HG02884 (cell line): ENCODE measurements around the gene GALNT12.

ENCODE experiments used
- ATAC-seq: cut with Tn5 transposase; IDR thresholded peaks from one replicate; pipeline ENCODE4 v1.9.1; 2021; ENCODE audit warnings: mild to moderate bottlenecking, moderate library complexity; ENCODE audit not compliant: unreplicated experiment

Gene GALNT12

DNA sequence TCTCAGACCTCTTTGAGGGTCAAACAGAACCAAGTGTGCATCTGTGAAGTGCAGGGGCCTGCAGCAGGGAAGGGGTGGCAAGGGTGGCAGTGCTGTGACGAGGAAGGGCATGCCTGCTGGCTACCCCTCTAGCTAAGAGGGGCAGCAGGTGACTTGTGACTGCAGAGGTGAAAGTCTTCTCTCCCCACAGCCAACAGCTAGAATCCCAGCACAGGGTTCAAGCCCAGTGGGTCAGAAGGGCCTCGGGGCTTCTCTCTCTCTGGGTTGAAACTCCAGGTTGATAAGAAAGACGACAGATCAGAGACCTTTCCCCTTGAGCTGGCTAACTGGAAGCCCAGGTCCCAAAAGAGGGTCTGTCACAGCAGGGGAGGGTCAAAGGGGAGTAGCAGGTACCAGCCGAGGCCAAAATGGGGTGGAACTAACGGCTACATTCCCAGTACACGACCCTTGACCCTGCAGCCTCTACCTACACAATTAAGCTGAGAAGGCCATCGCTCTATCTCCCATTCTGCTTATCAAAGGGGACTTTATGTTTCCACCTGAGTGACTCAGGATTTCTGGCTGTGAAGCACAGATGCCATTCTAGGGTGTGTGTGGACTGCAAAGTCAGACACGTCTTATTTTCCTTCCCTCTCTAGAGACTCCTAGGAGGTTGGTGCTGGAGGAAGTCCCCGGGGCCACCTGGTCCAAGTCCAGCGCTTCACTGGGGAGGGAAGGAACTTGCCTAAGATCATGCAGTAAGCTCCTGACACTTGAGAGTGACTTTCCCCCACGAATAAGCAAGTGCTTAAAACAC is 25.7 kb upstream of the GALNT12 start:
- ATAC-seq, result no peak

DNA sequence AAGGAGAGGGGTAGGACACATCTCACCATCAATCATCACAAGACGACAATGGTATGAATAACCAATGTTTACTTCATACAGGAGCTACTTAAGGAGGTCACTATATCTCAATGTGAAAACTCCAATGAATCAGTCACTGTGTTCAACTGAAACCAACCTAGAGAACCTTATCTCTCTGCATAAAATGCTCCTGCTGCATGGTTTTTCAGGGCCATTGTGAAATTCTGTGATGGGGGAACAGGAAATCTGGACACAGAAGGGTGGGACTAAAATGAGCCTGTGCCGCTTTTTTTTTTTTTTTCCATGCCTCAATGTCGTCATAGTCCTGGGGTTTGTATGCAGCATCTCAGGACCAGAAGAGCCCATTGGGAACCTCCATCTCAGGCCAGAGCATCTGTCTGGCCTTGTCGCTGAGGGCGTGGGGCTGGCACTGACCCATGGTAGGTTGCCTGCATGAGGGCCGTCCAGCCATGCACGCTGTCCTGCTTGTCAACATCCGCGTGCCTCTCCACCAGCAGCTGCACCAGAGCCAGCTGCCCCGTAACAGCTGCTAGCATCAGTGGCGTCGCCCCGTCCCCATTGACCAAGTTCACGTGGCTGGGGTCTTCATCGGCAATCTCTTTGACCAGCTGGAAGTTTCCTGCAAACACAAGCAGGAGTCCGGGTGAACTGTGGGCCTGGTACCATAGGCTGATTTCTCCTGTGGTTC is 23.8 kb upstream of the GALNT12 start:
- ATAC-seq, result no peak

DNA sequence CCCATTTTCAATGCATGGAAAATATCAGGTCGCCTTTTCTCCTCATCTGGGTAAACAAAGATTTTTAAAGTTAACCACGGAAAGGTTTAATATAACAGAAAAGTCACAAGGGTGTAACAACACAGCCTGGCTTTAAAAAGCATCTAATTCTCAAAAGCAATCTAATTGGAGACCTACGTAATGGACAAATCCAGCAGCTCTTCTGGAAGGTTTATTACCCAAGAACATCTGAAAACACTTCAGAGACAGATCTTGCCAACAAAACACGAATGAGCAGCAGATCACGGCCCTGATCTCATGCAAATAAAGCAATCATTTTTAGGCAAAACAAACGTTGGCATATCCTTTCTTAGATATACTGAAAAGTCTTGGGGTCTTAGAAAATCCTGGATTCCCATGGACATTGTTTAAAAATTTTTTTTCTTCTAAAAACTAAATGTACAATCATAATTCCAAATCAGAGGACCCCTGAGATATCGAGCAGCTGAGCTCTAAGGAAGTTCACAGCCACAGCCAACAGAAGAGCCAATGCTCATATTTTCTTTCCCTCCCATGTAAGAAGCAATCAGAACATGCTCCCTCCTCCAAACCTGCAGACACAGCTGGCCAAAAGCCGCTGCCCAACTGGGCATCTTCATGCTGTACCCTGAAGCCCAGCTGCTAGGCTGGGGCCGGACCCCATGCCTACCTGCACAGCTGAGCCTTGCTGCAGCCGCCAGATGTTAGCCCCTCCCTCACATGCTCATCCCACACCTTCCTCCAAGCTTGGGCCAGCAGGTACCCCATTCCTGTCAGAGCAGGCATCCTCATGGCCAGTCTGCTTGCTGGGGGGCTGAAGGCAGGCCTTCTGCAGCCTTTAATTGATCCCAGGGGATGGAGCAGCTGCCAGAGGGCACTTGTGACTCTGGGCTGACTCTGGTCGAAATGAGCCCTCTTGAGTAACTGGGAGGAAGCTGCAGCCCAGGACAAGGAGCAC is 22.4 kb upstream of the GALNT12 start:
- ATAC-seq, result no peak

- no peak for ATAC-seq
Measured at GRCh38 chr9:98786750-98787510, 20.5 kb upstream of the GALNT12 start.

GRCh38 chr9:98787766-98788335 is 19.6 kb upstream of the GALNT12 start:
- ATAC-seq, result no peak

DNA sequence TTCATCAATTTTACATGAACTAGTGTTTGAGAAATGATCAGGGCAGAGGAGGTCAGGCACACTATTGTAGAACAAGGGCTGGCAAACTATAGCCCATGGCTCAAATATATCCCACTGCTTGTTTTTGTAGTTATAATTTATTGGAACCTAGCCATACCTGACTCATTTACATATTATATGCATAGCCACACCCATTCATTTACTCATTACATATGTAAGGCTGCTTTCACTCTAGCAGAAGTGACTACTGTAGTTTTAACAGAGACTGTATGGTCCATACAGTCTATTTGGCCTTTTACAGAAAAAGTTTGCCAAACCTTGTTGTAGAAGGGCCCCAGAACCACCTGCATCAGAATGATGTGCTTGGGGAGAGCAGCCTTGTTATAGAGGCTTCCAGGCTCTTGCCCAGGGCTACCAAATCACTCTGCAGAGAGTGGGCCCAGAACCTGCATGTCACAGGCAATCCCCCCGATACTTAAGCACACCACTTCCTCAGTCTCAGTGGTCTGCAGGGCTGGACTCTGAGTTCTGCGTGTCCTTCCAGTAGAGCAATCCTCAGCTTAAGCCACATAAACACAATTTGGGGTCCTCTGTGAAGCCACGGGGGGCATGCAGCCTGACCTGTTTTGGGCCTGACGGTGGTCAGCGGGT is 17.9 kb upstream of the GALNT12 start:
- no peak for ATAC-seq

DNA sequence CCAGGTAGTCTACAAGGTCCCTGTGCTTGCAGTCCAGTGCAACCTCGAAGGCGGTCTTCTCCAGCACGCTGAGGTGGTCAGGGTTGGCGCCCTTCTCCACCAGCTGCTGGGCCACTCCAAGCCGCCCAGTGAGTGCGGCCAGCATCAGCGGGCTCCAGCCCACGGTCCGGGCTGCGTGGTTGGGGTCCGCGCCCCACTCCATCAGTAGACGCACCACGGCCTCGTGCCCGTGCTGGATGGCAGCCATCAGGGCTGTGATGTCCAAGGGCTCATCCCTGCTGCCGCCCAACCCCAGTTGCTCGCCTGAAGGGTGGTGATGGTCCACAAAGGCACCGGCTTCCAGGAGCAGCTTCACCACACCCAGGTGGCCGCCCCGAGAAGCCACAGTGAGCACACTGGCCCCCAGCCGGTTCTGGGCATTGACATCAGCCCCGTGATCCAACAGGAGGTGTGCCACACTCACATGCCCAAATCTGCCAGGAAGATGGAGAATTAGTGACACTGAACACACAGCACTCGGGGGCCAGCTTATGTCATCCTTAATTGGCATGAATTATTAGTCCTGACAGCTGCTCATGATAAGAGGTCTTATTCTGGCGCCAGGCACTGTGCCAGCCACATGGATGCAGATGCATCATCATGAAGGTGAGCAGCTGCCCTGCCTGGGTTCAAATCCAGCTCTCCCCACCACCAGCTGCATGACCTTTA is 17.2 kb upstream of the GALNT12 start:
- ATAC-seq, result no peak

DNA sequence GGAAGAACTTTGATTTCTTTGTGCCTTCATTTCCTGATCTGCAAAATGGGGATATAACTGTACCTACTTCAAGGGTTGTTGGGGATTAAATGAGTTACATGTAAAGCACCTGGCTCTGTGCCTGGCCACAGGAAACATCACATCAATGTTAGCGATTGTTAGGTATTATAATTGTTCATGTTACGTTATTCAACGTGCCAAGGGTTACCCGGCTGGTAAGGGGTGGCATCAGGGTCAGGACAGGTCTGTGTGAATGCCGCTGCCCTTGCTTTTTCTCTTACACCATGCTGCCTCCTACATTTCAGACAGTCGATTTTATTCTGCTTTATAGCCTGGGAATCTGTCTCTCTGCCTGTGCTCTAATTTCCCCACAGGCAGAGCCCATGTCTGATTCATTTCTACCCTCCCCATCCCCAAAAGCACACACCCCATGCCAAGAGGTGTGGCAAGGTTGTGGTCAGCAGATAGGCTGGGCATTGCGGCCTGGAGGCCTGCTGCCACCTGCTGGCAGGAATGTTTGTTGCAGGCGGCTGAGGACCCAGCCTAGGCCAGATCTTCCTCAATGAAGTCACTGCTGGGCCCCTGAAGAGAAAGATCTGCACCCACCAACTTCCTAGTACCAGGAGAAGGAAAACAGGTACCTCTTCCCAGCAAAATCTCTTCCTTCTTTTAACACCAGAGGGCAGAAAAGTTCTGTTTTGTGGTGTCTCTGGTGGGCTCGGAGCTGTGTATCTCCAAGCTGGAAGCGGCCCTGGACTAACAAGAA is 16.4 kb upstream of the GALNT12 start:
- no peak for ATAC-seq

- no peak for ATAC-seq
Measured at GRCh38 chr9:98791608-98792490, 15.6 kb upstream of the GALNT12 start.

- no peak for ATAC-seq
Measured at GRCh38 chr9:98793031-98793430, 14.4 kb upstream of the GALNT12 start.

- no peak for ATAC-seq
Measured at GRCh38 chr9:98794802-98795201, 12.7 kb upstream of the GALNT12 start.

DNA sequence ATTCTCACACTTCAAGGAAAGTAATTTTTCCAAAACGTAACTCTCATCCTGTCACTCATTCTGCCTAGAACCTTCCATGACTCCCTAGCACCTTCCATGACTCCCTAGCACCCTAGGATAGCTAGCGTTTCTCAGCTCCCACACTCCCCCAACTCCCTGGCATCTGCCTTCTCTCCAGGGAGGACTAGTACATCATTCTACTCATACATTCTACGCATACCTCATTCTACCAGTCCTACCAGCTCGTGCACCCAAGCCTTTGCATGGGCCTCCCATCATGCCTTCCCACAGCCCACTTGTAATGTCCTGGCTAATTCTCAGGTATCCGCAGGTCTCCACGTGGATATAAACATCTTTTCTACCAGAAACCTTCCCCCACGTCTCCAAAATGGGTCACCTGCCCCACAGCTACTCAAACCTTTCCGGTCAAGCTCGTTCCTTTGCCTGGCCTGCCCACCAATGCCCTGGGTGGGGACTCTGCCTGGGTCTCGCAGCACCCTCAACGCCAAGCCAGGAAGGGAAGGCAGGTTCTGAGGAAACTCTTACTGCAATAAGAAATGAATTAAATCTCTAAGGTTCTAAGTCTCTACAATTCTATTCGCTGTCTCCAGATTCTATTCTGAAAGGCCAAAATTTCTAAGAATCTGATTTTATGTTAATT is 12.0 kb upstream of the GALNT12 start:
- no peak for ATAC-seq

DNA sequence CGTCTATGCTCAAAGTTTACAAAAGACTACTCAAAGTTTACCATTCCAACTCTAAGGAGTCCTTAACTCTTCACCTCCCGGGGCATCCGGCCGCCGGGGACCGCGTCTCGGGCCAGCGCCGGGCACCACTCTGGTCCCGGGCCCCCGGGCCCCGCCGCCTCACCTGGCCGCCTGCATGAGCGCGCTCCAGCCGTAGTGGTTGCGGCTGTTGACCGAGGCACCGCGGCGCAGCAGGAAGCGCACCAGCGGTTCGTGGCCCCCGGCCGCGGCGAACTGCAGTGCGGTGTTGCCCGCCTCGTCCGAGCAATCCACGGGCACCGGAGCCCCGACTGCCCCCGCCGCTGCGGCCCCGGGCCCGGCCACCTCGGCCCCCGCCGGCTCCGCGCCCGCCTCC is 11.5 kb upstream of the GALNT12 start:
- peak; percentile 42 for ATAC-seq

GRCh38 chr9:98796364-98797101 is 10.9 kb upstream of the GALNT12 start, which contains the start of gene ANKS6:
ANKS6 (minus strand) TSS chr9:98796555; CDS start chr9:98796491, 64 bp downstream.
- peak; percentile 82 for ATAC-seq

GRCh38 chr9:98797491-98797890 is 10.0 kb upstream of the GALNT12 start:
- ATAC-seq, result no peak

DNA sequence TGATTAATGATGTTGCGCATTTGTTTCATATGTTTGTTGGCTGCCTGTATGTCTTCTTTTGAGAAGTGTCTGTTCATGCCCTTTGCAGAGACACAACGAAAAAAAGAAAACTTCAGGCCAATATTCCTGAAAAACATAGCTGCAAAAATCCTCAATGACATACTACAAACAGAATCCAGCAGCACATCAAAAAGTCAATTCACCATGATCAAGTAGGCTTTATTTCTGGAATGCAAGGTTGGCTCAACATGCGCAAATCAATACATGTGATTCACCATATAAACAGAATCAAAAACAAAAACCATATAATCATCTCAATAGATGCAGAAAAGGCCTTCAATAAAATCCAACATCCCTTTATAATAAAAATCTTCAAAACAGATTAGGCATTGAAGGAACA is 9.2 kb upstream of the GALNT12 start:
- no peak for ATAC-seq
